H1 (cell line): Measurements from ENCODE around the gene SOCS6.

Experiments
- CEBPB ChIP-seq: IDR thresholded peaks from 2 replicates; pipeline ENCODE4 v1.6.1; 2012; ENCODE audit warnings: low read depth, low read length
- CHD1 ChIP-seq: IDR thresholded peaks from 2 replicates; pipeline ENCODE4 v1.6.1; 2012; ENCODE audit warnings: low read depth, low read length, improper control_type of control experiment
- CTCF ChIP-seq, 3 experiments: IDR thresholded peaks; 1 replicate in 2 of 3; 2 replicates in 1 of 3; pipeline versions ENCODE4 v1.5.1 to v1.6.1; 2011; ENCODE audit warnings: low read length in 3 of 3, mild to moderate bottlenecking in 3 of 3, inconsistent platforms in 2 of 3, low read depth in 1 of 3, moderate library complexity in 1 of 3; ENCODE audit not compliant: insufficient read depth in 1 of 3; ENCODE audit errors: control extremely low read depth in 1 of 3
- EP300 ChIP-seq, 2 experiments: IDR thresholded peaks; 1 replicate in 1 of 2; 2 replicates in 1 of 2; pipeline ENCODE4 v1.6.1; 2011 to 2012; ENCODE audit warnings: low read depth in 2 of 2, low read length in 2 of 2, mild to moderate bottlenecking in 2 of 2, borderline replicate concordance in 1 of 2, inconsistent platforms in 1 of 2, moderate library complexity in 1 of 2
- HDAC6 ChIP-seq: IDR thresholded peaks from one replicate; pipeline ENCODE4 v1.7.1; 2012; ENCODE audit warnings: low read depth, mild to moderate bottlenecking, inconsistent platforms, low read length, moderate library complexity
- POLR2A ChIP-seq, 2 experiments: IDR thresholded peaks; 1 replicate in 1 of 2; 2 replicates in 1 of 2; pipeline ENCODE4 v1.6.1; 2011; ENCODE audit warnings: low read depth in 2 of 2, low read length in 2 of 2, mild to moderate bottlenecking in 2 of 2; ENCODE audit errors: control extremely low read depth in 1 of 2
- RXRA ChIP-seq: IDR thresholded peaks from 2 replicates; pipeline ENCODE4 v1.6.1; 2011; ENCODE audit warnings: low read depth, mild to moderate bottlenecking, low read length, moderate library complexity; ENCODE audit not compliant: insufficient read depth
- TAF1 ChIP-seq: IDR thresholded peaks from 2 replicates; pipeline ENCODE4 v1.6.1; 2011; ENCODE audit warnings: mild to moderate bottlenecking, low read depth, low read length
- TAF7 ChIP-seq: optimal IDR thresholded peaks from 2 replicates; pipeline ENCODE3; 2011; ENCODE audit warnings: low read depth, mild to moderate bottlenecking, inconsistent platforms, low read length, moderate library complexity, borderline replicate concordance
- ZNF274 ChIP-seq: IDR thresholded peaks from 2 replicates; pipeline ENCODE4 v1.7.0; 2012; ENCODE audit warnings: low read length, borderline replicate concordance; ENCODE audit errors: extremely low read depth

GRCh38 chr18:70290482-70291294 is 1.8 kb downstream of the SOCS6 start:
- no peak for TF ChIP-seq TAF1
- TF ChIP-seq EP300 (IDR thresholded peaks at IDR 0.05; ENCODE audit: borderline replicate concordance in 1 of 2, low read depth in 2 of 2, low read length in 2 of 2), result no peak
- TF ChIP-seq POLR2A (IDR thresholded peaks at IDR 0.05; ENCODE audit: control extremely low read depth in 1 of 2, low read depth in 2 of 2, low read length in 2 of 2), result no peak; a peak in 1 of 3 replicates
- TF ChIP-seq HDAC6, result no peak
- TF ChIP-seq CTCF (IDR thresholded peaks at IDR 0.05; ENCODE audit: control extremely low read depth in 1 of 3, insufficient read depth in 1 of 3, low read depth in 1 of 3, low read length in 3 of 3), result no peak
- TF ChIP-seq ZNF274, result no peak
- TF ChIP-seq TAF7, result no peak
- no peak for TF ChIP-seq CHD1
- TF ChIP-seq CEBPB, result no peak
- no peak for TF ChIP-seq RXRA
